GM19455 (cell line): ENCODE measurements around the gene PIP4K2A.

ENCODE experiments used
- ATAC-seq: cut with Tn5 transposase; IDR thresholded peaks from one replicate; pipeline ENCODE4 v1.9.1; 2021; ENCODE audit not compliant: unreplicated experiment

PIP4K2A gene

DNA sequence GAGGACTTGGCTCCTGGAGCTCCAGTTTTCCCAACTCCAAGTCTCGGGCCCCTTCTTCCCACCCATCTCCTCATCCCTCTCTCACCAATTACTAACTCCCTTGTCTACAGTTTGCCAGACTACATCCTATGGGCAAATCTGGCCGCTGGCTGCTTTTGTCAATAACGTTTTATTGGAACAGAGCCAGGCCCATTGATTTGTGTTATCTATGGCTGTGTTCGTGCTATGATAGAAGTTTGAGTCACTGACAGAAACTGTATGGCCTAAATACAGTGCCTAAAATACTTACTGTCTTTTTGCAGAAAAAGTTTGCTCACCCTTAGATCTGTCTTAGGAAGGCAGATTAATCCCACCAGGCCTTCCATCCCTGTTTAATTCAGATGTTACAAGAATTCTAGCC, 71.3 kb downstream of the PIP4K2A start:
- no peak for ATAC-seq

DNA sequence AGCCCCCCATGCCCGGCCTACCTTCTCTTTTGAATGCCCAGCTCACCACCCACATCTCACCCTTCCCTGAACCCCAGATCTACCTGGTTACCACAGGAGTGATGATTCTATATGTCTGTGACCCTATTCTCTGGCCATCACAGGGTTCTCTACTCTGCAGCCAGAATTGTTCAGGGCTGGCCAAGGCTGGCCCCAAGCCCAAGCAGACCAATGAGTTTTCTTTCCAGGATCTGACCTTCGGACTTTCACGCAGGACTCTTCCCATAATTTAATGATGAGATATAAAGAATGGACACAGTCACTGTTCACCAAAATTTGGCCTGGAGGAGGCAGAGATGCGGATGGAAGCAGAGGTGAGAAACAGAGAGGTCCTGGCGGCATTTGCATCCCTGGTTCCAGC, 72.6 kb downstream of the PIP4K2A start:
- ATAC-seq = no peak

DNA sequence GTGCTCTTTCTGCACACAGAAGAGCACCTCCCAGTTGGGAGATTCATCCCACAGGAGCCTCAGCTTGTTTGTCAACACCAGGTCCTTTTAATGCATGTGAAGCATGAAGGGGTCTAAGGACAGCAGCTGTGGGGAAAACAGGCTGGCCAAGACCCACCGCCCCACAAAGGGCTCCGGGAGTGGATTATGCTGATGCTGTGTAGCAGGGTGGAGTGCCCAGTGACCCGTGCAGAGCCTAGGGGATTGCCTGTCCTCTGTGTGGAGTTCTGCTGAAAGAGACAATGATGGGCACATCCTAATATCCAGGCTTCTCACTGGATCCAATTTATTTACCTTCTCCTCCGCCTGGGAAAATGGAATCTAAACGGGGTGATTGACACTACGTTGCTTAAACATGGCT, 74.0 kb downstream of the PIP4K2A start:
- no peak for ATAC-seq

- no peak for ATAC-seq
These were observed 75.5 kb downstream of the PIP4K2A start for GRCh38 chr10:22638863-22639262.

GRCh38 chr10:22637491-22637890, 76.9 kb downstream of the PIP4K2A start:
- no peak for ATAC-seq

GRCh38 chr10:22635650-22636049, 78.7 kb downstream of the PIP4K2A start:
- ATAC-seq = no peak

- ATAC-seq = no peak
These were observed 79.5 kb downstream of the PIP4K2A start for GRCh38 chr10:22634606-22635459.

- no peak for ATAC-seq
These were observed 80.3 kb downstream of the PIP4K2A start for GRCh38 chr10:22634093-22634492.

DNA sequence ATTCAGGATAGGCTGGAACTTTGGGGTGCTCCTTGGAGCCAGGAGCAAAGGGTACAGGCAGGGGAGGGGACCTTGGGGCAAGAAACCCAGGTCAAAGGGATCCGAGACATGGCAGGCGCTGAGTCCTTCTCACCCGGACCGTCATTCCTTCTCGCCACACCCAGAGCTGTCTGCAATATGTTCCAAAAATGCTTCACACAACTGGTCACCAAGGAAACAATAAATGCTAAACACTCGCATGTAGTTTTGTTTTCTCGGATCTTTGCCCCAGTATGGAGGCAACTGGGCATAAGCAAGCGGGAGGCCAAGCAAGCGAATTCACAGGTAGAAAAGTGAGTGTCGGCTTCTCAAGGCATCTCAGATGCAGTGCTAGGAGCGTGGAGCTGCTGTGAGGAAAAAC, 80.8 kb downstream of the PIP4K2A start:
- no peak for ATAC-seq

GRCh38 chr10:22633106-22633505, 81.3 kb downstream of the PIP4K2A start:
- ATAC-seq = no peak

- ATAC-seq = no peak
These were observed 82.6 kb downstream of the PIP4K2A start for GRCh38 chr10:22631646-22632278.

DNA sequence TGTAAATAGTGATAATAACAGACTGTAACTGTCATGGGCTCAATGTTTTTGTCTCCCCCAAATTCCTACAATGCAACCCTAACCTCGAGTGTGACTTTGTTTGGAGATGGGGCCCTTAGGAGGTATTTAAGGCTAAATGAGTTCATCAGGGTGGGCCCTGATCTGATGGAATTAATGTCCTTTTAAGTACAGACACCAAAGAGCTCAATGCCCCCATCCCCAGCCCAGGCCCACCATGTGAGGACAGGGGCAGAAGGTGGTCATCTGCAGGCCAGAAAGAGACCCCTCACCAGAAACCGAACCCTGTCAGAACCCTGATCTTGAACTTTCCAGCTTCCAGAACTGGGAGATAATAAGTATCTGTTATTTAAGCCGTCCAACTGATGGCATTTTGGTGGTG, 83.2 kb downstream of the PIP4K2A start:
- ATAC-seq = no peak

- ATAC-seq = peak; percentile 85
These were observed 83.9 kb downstream of the PIP4K2A start for GRCh38 chr10:22630234-22631174.

GRCh38 chr10:22629852-22630233, 84.5 kb downstream of the PIP4K2A start:
- no peak for ATAC-seq

GRCh38 chr10:22629126-22629525, 85.3 kb downstream of the PIP4K2A start:
- ATAC-seq = no peak

GRCh38 chr10:22628309-22628708, 86.1 kb downstream of the PIP4K2A start:
- no peak for ATAC-seq

DNA sequence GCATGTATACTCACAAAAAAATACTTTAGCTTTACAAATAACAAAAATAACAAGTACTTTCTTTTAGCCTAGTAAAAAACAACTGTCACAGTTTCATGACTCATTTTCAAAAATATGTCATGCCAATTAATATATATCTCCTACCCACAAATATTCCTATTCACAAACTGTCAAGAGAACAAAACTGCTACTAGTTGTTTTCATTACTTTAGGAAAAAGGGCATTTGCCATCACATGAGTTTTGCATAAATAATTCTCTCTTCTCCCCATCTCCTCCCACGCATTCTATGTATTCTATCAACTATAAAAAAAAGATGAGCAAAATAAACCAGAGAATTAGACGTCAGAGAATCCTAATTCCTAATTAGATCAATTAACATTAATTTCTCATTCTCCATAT, 87.6 kb downstream of the PIP4K2A start:
- ATAC-seq = no peak

DNA sequence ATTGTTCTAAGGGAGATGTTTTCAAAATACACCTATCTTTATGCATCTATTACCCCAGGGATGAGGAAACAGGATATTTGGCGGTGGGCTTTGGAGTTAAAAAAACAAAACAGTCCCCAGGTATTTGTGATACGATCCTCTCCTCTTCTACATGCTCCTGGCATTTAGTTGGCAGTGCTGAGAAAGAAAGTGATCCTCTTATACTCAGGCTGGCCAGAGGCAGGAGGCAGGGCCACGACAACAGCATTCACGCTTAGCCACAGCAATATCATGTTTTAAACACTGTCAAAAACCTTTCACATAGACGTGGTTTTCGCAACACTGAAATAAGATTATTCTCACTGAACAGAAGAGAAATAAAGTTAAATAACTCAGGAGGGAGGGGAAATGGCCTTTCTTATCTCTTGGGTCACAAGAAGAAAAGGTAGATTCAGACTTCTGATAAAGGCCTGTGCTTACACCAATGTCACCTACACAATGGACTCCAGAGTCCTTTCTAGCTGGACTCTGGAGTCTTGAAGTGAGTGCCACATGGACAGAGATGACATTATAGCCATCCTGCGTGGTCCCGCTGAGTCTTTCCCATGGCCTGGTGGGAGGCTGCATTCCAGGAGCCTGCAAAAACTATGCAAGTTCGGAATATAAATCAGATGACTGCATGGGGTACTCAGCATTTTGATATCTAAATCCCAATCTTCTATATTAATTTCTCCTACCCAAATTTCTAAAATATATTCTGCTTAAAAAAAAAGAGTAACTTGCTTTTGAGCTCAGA, 88.7 kb downstream of the PIP4K2A start:
- no peak for ATAC-seq

GRCh38 chr10:22624287-22624738, 90.1 kb downstream of the PIP4K2A start:
- no peak for ATAC-seq

- ATAC-seq = no peak
These were observed 90.6 kb downstream of the PIP4K2A start for GRCh38 chr10:22623633-22624253.
